HUES6 (cell line): ENCODE results near the gene KCNG1.

ENCODE experiments used
- H3K27ac ChIP-seq: 2 replicates; pipeline ENCODE4 v1.7.0; 2013; ENCODE audit warnings: low read depth, mild to moderate bottlenecking, low read length, inconsistent platforms
- H3K27me3 ChIP-seq: 2 replicates; pipeline ENCODE4 v1.6.1; 2013; ENCODE audit warnings: low read length; ENCODE audit not compliant: control insufficient read depth, insufficient read depth
- H3K36me3 ChIP-seq: 2 replicates; pipeline ENCODE4 v1.6.1; 2013; ENCODE audit warnings: low read length; ENCODE audit not compliant: control insufficient read depth, insufficient read depth
- H3K4me1 ChIP-seq: 2 replicates; pipeline ENCODE4 v1.6.1; 2013; ENCODE audit warnings: low read length; ENCODE audit not compliant: control insufficient read depth, insufficient read depth
- H3K4me3 ChIP-seq: 2 replicates; pipeline ENCODE4 v1.5.1; 2013; ENCODE audit warnings: low read depth, low read length
- H3K9ac ChIP-seq: one replicate; pipeline ENCODE4 v1.6.1; 2013; ENCODE audit warnings: mild to moderate bottlenecking, low read length
- H3K9me3 ChIP-seq: 2 replicates; pipeline ENCODE4 v1.6.1; 2013; ENCODE audit warnings: low read depth, low read length; ENCODE audit not compliant: control insufficient read depth, insufficient read depth

The KCNG1 gene, protein sequence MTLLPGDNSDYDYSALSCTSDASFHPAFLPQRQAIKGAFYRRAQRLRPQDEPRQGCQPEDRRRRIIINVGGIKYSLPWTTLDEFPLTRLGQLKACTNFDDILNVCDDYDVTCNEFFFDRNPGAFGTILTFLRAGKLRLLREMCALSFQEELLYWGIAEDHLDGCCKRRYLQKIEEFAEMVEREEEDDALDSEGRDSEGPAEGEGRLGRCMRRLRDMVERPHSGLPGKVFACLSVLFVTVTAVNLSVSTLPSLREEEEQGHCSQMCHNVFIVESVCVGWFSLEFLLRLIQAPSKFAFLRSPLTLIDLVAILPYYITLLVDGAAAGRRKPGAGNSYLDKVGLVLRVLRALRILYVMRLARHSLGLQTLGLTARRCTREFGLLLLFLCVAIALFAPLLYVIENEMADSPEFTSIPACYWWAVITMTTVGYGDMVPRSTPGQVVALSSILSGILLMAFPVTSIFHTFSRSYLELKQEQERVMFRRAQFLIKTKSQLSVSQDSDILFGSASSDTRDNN

DNA sequence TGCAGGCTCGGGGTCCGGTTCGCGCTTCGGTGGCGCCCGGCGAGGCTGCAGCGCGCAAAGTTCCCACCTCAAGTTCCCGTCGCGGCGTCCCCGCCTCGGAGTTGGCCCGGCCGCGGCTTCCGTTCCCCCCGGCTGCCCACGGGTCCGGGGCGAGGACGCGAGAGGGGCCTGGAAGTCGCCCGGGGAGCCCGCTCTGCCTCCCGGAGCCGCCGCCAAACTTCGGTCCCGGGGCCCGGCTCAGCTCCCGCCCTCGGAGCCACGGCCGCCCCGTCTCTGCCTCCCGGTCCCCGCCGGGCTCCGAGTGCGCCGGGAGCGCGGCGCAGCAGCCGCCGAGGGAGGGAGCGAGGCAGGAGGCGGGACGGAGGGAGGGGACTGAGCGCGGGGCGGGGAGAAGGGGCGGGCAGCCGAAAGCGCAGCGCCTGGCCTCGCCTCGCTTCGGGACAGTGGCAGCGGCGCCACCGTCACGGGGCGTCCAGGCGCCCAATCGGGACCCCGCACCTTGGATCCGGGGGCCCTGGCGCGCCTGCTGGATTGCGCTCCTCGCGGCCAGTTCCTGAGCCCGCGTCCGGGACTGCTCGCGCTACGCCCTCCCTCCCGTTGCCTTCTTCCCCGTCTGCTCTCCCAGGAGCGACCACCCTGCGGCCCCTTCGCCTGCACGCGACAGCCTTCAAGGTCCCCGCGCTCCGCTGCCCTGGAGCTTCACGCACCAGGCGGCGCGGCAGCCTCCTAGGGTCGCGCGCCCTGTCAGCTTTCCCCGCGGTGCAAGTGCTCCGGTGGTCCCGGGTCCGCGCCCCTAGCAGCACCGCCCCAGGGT is at the start of gene KCNG1:
Gene KCNG1, minus strand, starts transcription at position 305 of the 814 bp plus-strand sequence. CDS start 12,769 bp downstream, outside the sequence.
- Histone ChIP-seq H3K27ac (peak within 1 kb of the TSS; percentile 77; the same call in 1 of the 2 replicates), H3K27me3 (peaks cover 35% of the 10 kb centered on the region), H3K4me3 (peak within 1 kb of the TSS; percentile 82), H3K9me3 (no peaks in the 10 kb centered on the region), H3K4me1 (peaks cover 34% of the 10 kb centered on the region), H3K36me3 (peaks cover 12% of the 10 kb centered on the region; the same call in 1 of the 2 replicates), H3K9ac (peak within 1 kb of the TSS; percentile 89)

- H3K9ac ChIP-seq = no peak overlapping the region
- no peak overlapping the region for H3K4me3 ChIP-seq
- no peaks in the 10 kb centered on the region for H3K9me3 ChIP-seq
- no peaks in the 10 kb centered on the region for H3K27me3 ChIP-seq
- H3K27ac ChIP-seq = no peak overlapping the region
- H3K4me1 ChIP-seq = no peaks in the 10 kb centered on the region
- no peaks in the 10 kb centered on the region for H3K36me3 ChIP-seq
These were observed 47.7 kb upstream of the KCNG1 start for GRCh38 chr20:51070621-51071020.

GRCh38 chr20:51067792-51068191 is 44.9 kb upstream of the KCNG1 start:
- H3K27me3 ChIP-seq = no peaks in the 10 kb centered on the region

GRCh38 chr20:51065615-51066014 is 42.7 kb upstream of the KCNG1 start:
- H3K27me3 ChIP-seq = no peaks in the 10 kb centered on the region
- no peak overlapping the region for H3K27ac ChIP-seq
- no peak overlapping the region for H3K4me3 ChIP-seq
- H3K9me3 ChIP-seq = no peaks in the 10 kb centered on the region
- H3K9ac ChIP-seq = no peak overlapping the region
- H3K36me3 ChIP-seq = no peaks in the 10 kb centered on the region
- H3K4me1 ChIP-seq = no peaks in the 10 kb centered on the region

More at GRCh38 chr20:51067792-51068191, 44.9 kb upstream of the KCNG1 start:
- Histone ChIP-seq H3K4me3 (no peak overlapping the region), H3K27ac (no peak overlapping the region), H3K4me1 (no peaks in the 10 kb centered on the region), H3K36me3 (no peaks in the 10 kb centered on the region), H3K9me3 (no peaks in the 10 kb centered on the region), H3K9ac (no peak overlapping the region)

GRCh38 chr20:51064137-51064536 is 41.2 kb upstream of the KCNG1 start:
- Histone ChIP-seq H3K27ac (no peak overlapping the region), H3K36me3 (no peaks in the 10 kb centered on the region), H3K9ac (no peak overlapping the region), H3K27me3 (no peaks in the 10 kb centered on the region), H3K4me1 (no peaks in the 10 kb centered on the region), H3K4me3 (no peak overlapping the region), H3K9me3 (no peaks in the 10 kb centered on the region)

GRCh38 chr20:51062065-51062464 is 39.2 kb upstream of the KCNG1 start:
- Histone ChIP-seq H3K4me1 (peaks cover 2% of the 10 kb centered on the region; the same call in 1 of the 2 replicates), H3K27ac (no peak overlapping the region), H3K27me3 (no peaks in the 10 kb centered on the region), H3K9me3 (peaks cover 3% of the 10 kb centered on the region; the same call in 1 of the 2 replicates), H3K9ac (no peak overlapping the region), H3K36me3 (no peaks in the 10 kb centered on the region), H3K4me3 (no peak overlapping the region)

DNA sequence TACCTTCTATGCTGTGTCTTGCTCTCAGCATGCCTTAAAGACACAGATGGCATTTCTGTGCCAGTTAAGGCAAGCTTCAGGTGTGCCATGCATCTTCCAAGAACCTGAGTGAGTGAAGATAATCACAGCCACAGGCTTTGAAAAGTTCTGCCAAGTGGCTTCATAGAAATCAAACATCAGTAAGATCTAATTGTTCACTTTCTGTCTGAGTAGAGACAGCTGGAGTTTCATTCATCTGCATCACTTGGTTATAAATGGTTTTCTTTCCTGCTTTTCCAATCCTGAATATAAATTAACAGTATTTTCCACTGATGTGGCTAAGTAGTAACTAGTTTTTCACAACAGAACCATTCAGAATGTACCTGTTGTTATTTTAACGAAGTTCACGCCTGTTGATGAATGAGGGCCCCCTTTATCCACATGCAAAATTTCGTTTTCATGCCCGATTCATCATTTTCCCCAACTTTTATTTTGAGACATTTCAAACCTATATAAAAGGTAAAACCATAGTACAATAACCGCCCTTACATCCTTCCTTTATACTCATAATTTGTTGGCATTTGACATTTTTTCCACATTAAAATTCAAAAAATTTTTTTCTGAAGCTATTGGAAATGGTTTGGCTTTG is 38.6 kb upstream of the KCNG1 start:
- Histone ChIP-seq H3K27me3 (no peaks in the 10 kb centered on the region), H3K4me3 (no peak overlapping the region), H3K27ac (no peak overlapping the region), H3K9me3 (peaks cover 8% of the 10 kb centered on the region; the same call in 1 of the 2 replicates), H3K36me3 (no peaks in the 10 kb centered on the region), H3K9ac (no peak overlapping the region), H3K4me1 (peaks cover 2% of the 10 kb centered on the region; the same call in 1 of the 2 replicates)

DNA sequence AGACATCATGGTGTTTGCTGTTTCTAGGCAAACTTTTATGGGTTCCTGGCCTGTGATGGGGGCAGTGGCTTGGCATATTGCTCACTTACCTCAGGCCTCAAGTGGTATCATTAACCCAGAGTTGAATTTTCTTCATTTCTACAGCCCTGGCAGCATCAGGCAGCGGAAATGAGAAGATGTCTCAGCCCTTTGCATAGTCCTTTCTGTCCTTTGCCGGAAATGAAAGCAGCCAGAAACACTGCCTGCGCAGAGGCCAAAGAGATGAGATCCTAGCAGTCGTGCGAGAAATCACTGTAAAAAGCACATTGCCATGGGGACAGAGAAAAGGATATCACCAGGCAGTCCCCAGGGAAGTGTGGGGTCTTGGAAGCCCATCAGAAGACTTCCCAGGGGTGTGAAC is 37.4 kb upstream of the KCNG1 start:
- no peaks in the 10 kb centered on the region for H3K27me3 ChIP-seq
- no peak overlapping the region for H3K27ac ChIP-seq
- no peaks in the 10 kb centered on the region for H3K36me3 ChIP-seq
- peaks cover 10% of the 10 kb centered on the region; the same call in 1 of the 2 replicates for H3K9me3 ChIP-seq
- H3K4me1 ChIP-seq = peaks cover 2% of the 10 kb centered on the region; the same call in 1 of the 2 replicates
- H3K9ac ChIP-seq = no peak overlapping the region
- no peak overlapping the region for H3K4me3 ChIP-seq

DNA sequence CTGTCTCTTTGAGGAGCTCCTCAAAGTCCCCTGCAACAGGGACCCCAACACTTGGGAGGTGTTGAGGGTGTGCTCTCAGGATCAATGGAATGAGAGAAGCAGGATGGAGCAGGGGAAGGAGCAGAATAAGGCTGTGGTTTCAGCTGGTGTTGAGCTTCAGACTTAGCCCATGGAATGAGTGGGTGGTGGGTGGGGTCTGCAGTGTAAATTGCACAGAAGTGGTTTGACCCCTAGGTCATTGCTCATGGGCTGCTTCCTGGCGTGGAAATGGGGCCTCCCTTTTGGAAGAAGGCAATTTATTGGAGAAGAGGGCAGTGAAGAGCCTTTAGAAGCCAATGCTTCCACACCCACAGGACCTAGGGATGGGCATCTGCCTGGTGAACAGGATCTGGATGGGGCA is 37.0 kb upstream of the KCNG1 start:
- no peak overlapping the region for H3K4me3 ChIP-seq
- peaks cover 10% of the 10 kb centered on the region; the same call in 1 of the 2 replicates for H3K9me3 ChIP-seq
- no peak overlapping the region for H3K27ac ChIP-seq
- no peaks in the 10 kb centered on the region for H3K36me3 ChIP-seq
- H3K27me3 ChIP-seq = 0 out of 2 replicates have a peak, but pooled peaks cover under 1% of the 10 kb centered on the region
- no peak overlapping the region for H3K9ac ChIP-seq
- peaks cover 2% of the 10 kb centered on the region; the same call in 1 of the 2 replicates for H3K4me1 ChIP-seq

GRCh38 chr20:51058017-51058416 is 35.1 kb upstream of the KCNG1 start:
- H3K27ac ChIP-seq = no peak overlapping the region
- no peaks in the 10 kb centered on the region for H3K36me3 ChIP-seq
- H3K4me3 ChIP-seq = no peak overlapping the region
- peaks cover 10% of the 10 kb centered on the region; the same call in 1 of the 2 replicates for H3K9me3 ChIP-seq
- H3K27me3 ChIP-seq = 0 out of 2 replicates have a peak, but pooled peaks cover 4% of the 10 kb centered on the region
- H3K9ac ChIP-seq = no peak overlapping the region
- peaks cover 2% of the 10 kb centered on the region; the same call in 1 of the 2 replicates for H3K4me1 ChIP-seq
